AG08395 (cell line): Measurements from ENCODE around the gene AMZ2.

Source experiments
- DNase-seq: peaks from one replicate; pipeline ENCODE4 v3.0.0; 2012; ENCODE audit warnings: mixed read lengths, low spot score

The AMZ2 gene

DNA sequence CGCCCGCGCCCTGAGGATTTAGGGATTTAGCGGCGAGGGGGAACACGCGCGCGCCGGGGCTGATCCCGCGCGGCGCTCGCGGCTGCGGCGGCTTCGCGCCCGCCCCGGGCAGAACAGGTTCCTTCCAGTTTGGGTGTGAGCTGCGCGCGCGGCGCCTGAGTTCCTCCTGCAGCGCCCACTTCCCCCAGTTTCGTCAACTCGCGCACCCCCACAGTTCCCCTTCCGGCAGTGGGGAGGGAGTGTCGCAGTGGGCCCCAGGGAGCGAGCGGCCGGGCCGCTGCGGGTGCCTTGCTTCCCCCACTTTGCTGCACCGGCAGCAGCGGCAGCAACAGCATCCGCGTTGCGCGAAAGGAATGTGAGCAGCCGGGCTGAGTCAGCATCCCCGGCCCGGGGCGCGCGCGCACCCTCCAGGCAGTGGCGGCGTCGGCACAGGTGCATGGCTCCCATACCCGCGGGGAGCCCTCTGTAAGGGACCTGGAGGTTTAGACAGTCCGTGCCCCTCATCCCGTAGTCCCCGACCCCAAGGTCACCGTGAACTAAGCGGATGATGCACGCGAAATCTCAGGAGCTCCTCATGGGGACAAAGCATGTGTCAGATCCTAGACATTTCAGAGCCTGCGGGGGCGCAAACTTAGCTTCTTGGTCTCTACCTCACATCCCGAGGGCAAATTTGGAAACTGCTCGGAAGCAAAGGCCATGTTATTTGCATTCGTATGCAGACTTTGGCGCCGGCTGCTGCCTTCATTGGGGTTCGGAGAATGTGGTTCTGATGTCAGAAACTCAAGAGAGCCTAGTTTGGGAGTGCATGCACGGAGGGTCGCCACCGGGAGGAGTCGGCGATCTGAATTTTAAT is 44.2 kb downstream of the AMZ2 start:
- DNase-seq, result peak; percentile 86

DNA sequence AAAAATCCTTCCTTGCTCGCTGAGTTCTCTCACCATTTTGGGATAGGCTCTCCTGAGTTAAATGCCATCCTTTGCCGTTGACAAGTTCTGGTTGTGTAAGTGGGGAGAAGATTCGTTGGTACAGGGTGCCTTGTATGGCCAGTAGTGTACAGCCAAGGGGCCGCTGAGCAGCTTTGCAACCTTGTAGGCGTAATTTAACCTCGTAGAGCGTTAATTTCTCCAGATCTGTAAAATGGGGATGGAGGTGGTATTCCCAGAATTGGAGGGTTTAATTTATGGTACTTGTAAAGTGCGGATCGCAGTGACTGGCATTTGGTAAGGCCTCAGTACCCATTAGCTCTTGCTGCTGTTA is 44.8 kb downstream of the AMZ2 start:
- DNase-seq, result no peak

DNA sequence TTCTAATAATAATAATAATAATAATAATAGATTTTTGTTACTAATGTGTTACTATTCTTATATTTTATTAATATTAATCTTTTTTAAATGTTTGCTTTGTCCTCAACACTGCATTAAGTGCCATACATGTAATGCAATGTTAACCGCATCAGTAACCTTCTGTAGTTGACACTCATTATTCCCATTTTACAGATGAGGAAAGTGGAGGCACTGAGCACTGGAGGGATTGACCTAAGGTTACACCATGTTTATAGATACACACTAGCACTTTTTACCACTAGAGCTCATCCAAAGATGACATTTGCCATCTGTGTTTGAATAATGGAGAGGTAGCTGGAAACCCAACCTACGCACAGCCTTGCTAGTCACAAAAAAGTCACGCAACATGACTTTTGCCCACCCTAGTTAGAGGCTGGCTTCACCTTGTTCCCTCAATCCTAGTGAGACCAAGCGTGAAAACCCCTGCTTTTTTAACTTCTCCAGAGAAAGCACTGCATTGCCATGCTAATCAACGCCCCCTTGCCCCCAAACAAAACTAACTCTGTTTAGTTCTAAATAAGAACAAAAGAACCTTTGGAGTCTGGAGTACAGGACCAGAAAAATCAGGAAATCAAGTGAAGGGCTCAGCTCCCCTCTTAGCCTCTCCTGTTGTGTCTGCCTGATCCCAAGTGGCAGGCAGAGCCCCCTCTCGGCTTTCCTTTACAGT is 45.8 kb downstream of the AMZ2 start:
- no peak for DNase-seq

DNA sequence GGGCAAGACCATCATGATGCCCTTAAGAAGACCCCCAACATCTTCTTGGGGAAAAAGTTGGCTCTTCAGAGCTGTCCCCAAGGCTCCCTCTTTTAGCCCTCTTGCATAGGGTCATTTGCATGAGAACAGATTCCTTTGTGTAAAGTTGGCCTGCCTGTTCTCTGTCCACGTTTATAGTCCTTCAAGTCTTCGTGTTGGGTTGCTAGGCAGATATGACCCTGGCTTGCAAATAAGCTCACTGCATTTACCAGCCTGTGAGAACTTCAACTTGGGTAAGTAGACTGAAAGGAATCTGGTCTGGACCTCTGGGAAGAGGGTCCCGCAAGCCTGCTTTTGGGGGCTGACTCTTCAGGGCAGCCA is 46.3 kb downstream of the AMZ2 start:
- no peak for DNase-seq

DNA sequence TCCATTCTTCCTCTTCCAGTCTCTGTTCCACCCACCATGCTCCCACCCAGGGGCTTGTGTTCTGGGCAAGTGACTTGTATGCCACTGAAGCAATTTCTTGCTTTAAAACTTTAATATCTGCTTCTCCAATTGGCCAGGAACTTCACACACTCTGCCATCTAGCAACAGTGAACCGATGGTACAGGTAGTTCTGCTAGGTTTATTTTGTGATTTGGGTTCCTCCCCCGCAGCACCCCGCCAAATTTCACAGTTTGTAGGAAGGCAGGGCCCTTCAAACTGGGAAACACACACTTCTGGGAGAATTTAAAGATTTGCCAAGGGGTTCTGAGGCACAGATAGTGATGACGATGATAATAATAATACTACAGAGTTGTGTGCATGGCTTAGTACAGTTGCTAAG is 46.8 kb downstream of the AMZ2 start:
- no peak for DNase-seq

DNA sequence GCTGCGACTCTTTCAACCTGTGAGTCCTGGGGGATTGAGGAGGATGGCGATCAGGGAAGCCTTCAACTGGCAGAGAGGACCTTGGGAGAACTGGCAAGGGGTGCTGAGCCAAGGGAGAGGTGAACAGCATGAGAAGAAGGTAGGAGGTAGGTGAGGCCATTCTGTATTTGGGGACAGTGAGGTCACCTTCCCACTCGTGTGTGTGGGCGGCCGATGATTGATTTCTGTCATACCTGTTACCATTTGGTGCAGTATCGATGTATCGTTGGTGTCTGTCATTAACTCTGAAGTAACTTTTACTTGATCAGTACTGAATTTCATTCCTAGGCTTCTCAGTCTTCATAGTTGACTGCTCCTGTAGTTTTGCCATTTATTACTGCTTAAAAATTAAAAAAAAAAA is 47.2 kb downstream of the AMZ2 start:
- DNase-seq, result no peak

DNA sequence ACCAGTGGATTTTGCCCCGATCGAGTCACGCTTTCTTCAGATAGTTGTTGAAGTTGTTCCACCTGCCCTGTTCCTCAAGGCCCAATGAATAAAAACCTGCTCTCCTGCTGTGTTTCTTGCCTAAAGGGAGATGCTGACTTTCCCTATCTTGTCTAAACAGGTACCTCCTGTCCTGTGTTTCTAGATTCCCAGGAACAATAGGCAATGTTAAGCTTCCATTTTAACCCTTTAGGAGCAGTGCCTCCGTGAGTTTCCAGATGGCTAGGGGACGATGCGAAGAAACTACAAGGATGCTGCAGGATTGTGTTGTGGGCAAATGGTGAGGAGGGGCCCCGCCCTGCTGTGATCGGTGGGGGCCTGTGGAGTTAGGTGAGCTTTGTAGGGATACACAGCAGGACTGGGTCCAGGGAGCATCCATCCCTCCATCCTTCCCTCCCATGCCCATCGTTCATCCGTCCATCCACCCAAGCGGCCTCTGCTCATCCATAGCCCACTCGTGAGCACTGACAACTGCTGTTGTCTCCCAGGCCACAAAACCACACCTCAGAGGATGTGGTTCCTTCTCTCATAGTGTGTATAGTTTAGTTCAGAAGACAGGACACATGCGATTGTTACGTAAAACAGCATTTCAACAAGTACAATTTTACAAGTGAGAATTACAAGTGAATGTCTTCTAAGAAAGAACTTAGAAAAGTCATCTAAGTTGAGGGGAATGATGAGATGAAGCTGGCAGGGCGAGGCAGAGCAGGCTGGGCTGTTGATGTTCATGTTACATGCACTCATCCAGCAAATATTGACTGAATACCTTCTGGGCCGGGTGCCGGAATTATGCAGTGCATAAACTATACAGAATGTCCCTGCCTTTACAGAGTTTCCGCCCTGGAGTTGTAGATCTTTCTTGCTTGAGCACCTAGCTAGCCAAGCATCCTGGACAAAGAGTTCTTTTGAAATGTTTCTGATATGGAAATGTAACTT is 48.7 kb downstream of the AMZ2 start:
- DNase-seq, result no peak

DNA sequence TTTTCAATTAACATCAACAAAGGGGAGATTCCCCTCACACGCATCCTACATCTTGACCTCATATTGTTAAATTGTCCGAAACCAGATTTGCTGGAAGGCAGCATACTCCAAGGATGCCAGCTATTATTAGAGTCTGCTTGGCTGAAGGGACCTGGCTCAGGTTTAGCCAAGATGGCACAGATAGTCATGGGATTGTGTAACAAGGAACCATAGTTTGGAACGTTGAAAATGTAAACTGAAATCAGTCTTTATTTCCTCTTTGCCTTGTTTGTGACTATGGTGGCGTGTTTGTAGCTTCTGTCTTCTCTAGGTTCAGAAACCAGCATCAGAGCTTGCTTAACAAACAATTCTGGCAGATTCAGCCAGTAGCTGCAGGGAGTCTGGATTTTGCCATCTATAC is 49.4 kb downstream of the AMZ2 start:
- no peak for DNase-seq

DNA sequence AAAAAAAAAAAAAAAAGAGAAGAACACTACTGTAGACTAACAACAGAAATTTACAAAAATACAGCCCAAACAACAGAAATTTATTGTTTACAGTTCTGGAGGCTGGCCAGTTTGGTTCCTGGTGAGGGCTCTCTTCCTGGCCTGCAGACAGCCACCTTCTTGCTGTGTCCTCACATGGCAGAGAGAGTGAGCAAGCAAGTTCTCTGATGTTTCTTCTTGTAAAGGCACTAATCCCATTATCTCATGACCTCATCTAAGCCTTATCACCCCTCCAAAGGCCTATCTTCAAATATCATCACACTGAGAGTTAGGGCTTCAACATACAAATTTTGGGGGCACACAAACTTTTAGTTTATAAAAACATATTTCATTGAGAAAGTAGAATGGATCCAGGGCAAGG is 50.8 kb downstream of the AMZ2 start:
- DNase-seq, result no peak

DNA sequence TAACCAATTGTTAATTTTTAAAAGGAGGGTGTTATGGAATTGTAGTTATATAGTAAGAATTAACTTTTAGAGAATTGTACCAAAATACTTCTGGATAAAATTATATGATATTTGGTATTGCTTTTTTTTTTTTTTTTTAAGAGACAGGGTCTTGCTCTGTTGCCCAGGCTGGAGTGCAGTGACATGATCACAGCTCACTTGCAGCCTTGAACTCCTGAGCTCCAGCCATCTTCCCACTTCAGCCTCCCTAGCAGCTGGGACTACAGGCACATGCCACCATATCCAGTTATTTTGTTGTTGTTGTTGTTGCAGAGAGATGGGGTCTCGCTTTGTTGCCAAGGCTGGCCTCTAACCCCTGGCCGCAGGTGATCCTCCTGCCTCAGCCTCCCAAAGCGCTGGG is 52.0 kb downstream of the AMZ2 start:
- DNase-seq, result no peak

DNA sequence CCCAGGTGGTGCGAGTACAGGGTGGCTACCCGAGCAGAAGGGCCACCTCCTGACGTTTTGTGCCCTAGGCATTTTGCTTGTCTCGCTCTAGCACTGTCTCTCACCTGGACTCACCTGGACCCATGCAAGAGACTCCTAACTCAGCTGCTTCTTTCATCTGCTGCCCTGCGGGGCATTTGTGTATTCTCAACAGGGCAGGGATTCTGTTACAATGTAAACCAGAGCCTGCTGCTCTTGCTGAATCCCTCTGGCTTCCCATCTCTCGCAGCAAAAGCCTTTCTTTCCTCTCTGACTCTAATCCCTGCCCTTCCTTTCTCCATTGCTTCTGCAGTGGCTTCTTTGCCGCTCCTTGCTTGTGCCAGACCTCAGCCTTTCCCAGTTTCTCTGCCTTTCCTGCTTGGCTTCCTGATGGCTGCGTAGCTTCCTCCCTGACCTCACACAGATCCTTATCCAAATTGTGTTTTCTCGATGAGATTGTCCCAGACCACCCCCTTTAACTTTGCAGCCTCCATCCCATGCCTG is 53.7 kb downstream of the AMZ2 start:
- DNase-seq, result no peak

DNA sequence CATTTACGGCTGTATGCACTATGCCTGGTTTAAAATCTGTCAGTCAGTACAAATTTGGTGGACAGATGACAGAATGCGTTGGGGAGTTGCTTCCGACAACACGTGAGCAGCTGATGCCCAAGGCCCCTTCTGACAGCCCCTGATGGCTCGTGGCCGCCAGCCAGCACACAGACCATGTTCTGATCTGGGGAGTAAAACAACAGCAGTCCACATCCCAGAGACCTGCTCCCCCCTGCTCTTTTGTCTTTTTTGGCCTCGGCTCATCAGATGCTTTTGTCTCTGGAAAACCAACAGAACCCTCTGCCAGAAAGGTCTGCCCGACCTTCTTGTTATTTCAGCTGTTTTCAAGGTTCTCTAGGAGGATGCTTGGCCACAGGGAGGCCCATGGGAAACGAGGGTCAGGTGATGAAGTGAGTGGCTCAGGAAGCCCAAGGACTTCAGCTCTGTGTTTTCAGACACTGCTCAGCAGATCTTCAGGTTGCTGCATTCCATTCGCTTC is 54.3 kb downstream of the AMZ2 start:
- no peak for DNase-seq

DNA sequence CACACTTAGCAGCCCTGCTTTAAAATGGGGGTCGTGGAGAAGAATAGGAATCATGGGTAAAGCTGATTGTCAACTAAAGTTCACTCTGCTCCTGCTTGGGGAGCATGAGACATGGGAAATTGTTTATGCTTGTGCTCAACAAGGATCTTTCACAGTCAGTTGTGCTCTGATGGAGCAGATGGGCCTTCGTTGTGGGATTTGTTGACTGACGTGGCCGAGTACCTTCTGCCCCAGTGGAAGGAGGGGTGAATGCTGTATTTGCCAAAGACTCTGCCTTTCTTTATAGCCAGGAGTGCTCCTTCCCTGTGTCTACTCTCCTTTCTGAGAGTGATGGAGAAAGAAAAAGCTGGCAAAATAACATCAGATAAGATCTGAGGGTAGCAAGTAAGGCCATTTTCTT is 54.8 kb downstream of the AMZ2 start:
- no peak for DNase-seq

DNA sequence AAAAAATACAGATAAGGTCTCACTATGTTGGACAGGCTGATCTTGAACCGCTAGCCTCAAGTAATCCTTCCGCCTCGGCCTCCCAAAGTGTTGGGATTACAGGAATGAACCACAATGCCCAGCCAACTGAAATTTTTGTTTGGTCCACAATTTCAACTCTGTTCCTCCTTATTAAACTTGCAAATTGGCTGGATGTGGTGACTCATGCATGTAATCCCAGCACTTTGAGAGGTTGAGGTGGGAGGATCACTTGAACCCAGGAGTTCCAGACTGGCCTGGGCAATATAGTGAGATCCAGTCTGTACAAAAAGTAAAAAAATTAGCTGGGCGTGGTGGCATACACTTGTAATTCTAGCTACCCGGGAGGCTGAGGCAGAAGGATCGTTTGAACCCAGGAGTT is 56.9 kb downstream of the AMZ2 start:
- no peak for DNase-seq

DNA sequence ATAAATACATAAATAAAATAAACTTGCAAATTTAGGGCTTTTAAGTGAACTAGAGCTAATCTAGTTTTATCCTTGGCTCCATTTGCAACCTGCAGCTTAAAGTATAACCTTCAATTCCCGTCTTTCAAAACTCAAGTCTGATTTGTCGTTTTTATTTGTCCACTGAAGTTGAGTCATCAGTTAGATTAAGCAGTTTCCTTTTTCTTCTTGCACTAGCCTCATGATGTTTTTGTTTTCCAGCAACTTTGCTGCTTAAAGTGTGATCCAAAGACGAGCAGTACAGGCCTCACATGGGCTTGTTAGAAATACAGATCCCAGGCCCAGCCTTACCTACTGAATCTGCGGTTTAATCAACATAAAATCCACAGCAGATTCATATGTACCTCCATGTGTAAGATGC is 57.3 kb downstream of the AMZ2 start:
- no peak for DNase-seq
